IMR-90 (cell line): ENCODE results near the gene TMEM129. TPM values are rescaled to one million over a fixed set of nuclear protein-coding genes. Genes with fewer than 3 reads are reported as not detected.

Experiments used
- ATAC-seq: fragments of 200-7000 bp; cut with Tn5 transposase; 2 replicates; pipeline ENCODE4 v1.9.1; 2020; ENCODE audit warnings: low read depth, mild to moderate bottlenecking, moderate library complexity
- BruUV-seq: library from RNA; stranded (reverse); fragments of 400-500 nt; replicated peaks from 2 replicates; lab custom pipeline; 2021; lab: Mats Ljungman, UMichigan
- CTCF ChIA-PET: fragments of 300-600 bp; formaldehyde crosslinking; extraction: SDS; loops from one replicate; lab custom pipeline; 2021; ENCODE audit warnings: antibody characterized with exemption; lab: Yijun Ruan, JAX
- POLR2A ChIA-PET: fragments of 300-600 bp; sonication (Branson Sonifier 250); formaldehyde crosslinking; loops from one replicate; lab custom pipeline; 2022; ENCODE audit warnings: antibody characterized with exemption; ENCODE audit not compliant: unreplicated experiment; lab: Charles Lee
- DNase-seq: peaks from one replicate; pipeline ENCODE4 v3.0.0; 2013
- H2AFZ ChIP-seq: replicated peaks from 2 replicates; pipeline ENCODE3; 2013; ENCODE audit warnings: low read length, mild to moderate bottlenecking; ENCODE audit not compliant: poor library complexity
- H2AK5ac ChIP-seq: 2 replicates; pipeline ENCODE4 v1.6.1; 2013; ENCODE audit warnings: low read depth, low read length, inconsistent platforms
- H2AK9ac ChIP-seq: replicated peaks from 2 replicates; pipeline ENCODE3; 2013; ENCODE audit warnings: mild to moderate bottlenecking, low read depth, low read length, moderate library complexity; ENCODE audit not compliant: poor library complexity
- H2BK120ac ChIP-seq: 2 replicates; pipeline ENCODE4 v1.6.1; 2013; ENCODE audit warnings: low read depth, low read length, inconsistent platforms
- H2BK15ac ChIP-seq: 3 replicates; pipeline ENCODE4 v1.6.1; 2013; ENCODE audit warnings: low read depth, low read length, inconsistent platforms
- H2BK20ac ChIP-seq: 2 replicates; pipeline ENCODE4 v1.6.1; 2013; ENCODE audit warnings: low read depth, mild to moderate bottlenecking, inconsistent platforms, low read length, moderate library complexity
- H2BK5ac ChIP-seq: 2 replicates; pipeline ENCODE4 v1.6.1; 2013; ENCODE audit warnings: mild to moderate bottlenecking, low read depth, low read length, inconsistent platforms; ENCODE audit not compliant: poor library complexity, severe bottlenecking
- H3K14ac ChIP-seq: replicated peaks from 2 replicates; pipeline ENCODE4 v1.6.1; 2013; ENCODE audit warnings: low read depth, low read length, inconsistent platforms
- H3K18ac ChIP-seq: 2 replicates; pipeline ENCODE4 v1.6.1; 2013; ENCODE audit warnings: low read depth, low read length, control low read depth
- H3K23ac ChIP-seq: 2 replicates; pipeline ENCODE4 v1.6.1; 2013; ENCODE audit warnings: low read depth, low read length, inconsistent platforms
- H3K27ac ChIP-seq: 2 replicates; pipeline ENCODE4 v1.5.1; 2013; ENCODE audit warnings: mild to moderate bottlenecking, control low read depth, low read length; ENCODE audit not compliant: insufficient read depth
- H3K27me3 ChIP-seq: 2 replicates; pipeline ENCODE4 v1.6.1; 2013; ENCODE audit warnings: low read length; ENCODE audit not compliant: control insufficient read depth, insufficient read depth
- H3K36me3 ChIP-seq: 2 replicates; pipeline ENCODE4 v1.6.1; 2013; ENCODE audit warnings: low read length, mixed read lengths; ENCODE audit not compliant: control insufficient read depth, insufficient read depth
- H3K4ac ChIP-seq: 2 replicates; pipeline ENCODE4 v1.6.1; 2013; ENCODE audit warnings: low read depth, low read length, inconsistent platforms
- H3K4me1 ChIP-seq: 2 replicates; pipeline ENCODE4 v1.6.1; 2013; ENCODE audit warnings: low read length, mixed read lengths; ENCODE audit not compliant: control insufficient read depth, insufficient read depth
- H3K4me2 ChIP-seq: 2 replicates; pipeline ENCODE4 v1.6.1; 2013; ENCODE audit warnings: low read depth, mild to moderate bottlenecking, control low read depth, low read length, moderate library complexity
- H3K4me3 ChIP-seq: 2 replicates; pipeline ENCODE4 v1.5.1; 2013; ENCODE audit warnings: low read depth, mild to moderate bottlenecking, control low read depth, low read length, moderate library complexity; ENCODE audit not compliant: insufficient read depth
- H3K56ac ChIP-seq: 2 replicates; pipeline ENCODE4 v1.6.1; 2013; ENCODE audit warnings: low read length, inconsistent platforms; ENCODE audit not compliant: insufficient read depth; ENCODE audit errors: extremely low read depth
- H3K79me1 ChIP-seq, 2 experiments: 2 replicates each; pipeline ENCODE4 v1.6.1; 2013; ENCODE audit warnings: low read length in 2 of 2, inconsistent platforms in 1 of 2, low read depth in 1 of 2
- H3K9ac ChIP-seq: 2 replicates; pipeline ENCODE4 v1.6.1; 2013; ENCODE audit warnings: low read depth, low read length, control low read depth
- H3K9me1 ChIP-seq: 2 replicates; pipeline ENCODE4 v1.6.1; 2013; ENCODE audit warnings: low read length, inconsistent platforms; ENCODE audit not compliant: insufficient read depth
- H3K9me3 ChIP-seq: 2 replicates; pipeline ENCODE4 v1.6.1; 2013; ENCODE audit warnings: low read length; ENCODE audit not compliant: control insufficient read depth, insufficient read depth
- H4K20me1 ChIP-seq: 2 replicates; pipeline ENCODE4 v1.6.1; 2013; ENCODE audit warnings: low read length, inconsistent platforms; ENCODE audit not compliant: insufficient read depth
- H4K5ac ChIP-seq: 2 replicates; pipeline ENCODE4 v1.6.1; 2013; ENCODE audit warnings: mild to moderate bottlenecking, low read depth, low read length, control low read depth
- H4K8ac ChIP-seq, 2 experiments: 2 replicates each; pipeline ENCODE4 v1.6.1; 2013; ENCODE audit warnings: low read depth in 2 of 2, low read length in 2 of 2, control low read depth in 1 of 2, inconsistent platforms in 1 of 2
- H4K91ac ChIP-seq: 2 replicates; pipeline ENCODE4 v1.6.1; 2013; ENCODE audit warnings: low read depth, low read length, inconsistent platforms; ENCODE audit not compliant: insufficient read depth
- MAFK ChIP-seq: IDR thresholded peaks from 2 replicates; pipeline ENCODE4 v1.6.1; 2012; ENCODE audit warnings: low read depth, low read length, improper control_type of control experiment
- NFE2L2 ChIP-seq: fragments of 150-350 bp; IDR thresholded peaks from 2 replicates; pipeline ENCODE4 v1.6.1; 2016; ENCODE audit warnings: low read depth, mild to moderate bottlenecking, low read length
- WGBS, 2 experiments: methylation state at CpG; one replicate each; pipeline versions ENCODE4 v1.1.5 to v1.1.7; 2013; ENCODE audit warnings: missing lambda C conversion rate in 2 of 2; ENCODE audit not compliant: insufficient read length in 1 of 2; ENCODE audit errors: extremely low coverage in 2 of 2; 5-methylcytosine and 5-hydroxymethylcytosine counted together
- dilution Hi-C: fragments of 300-500 bp; cut with HindIII; formaldehyde crosslinking; loops from one replicate; pipeline ENCODE4 v1.14.3; 2018; ENCODE audit warnings: low sequenced_read_pairs; ENCODE audit not compliant: unreplicated experiment
- in situ Hi-C: fragments of 300-500 bp; cut with MboI; formaldehyde crosslinking; loops from 3 replicates; pipeline ENCODE4 v1.14.3; 2019; ENCODE audit warnings: low sequenced_read_pairs, inconsistent platforms, mixed read lengths
- intact Hi-C: fragments of 100-400 bp; cut with micrococcal nuclease; formaldehyde crosslinking; loops from 2 replicates; pipeline ENCODE4 v1.10.0; 2022
- polyA plus RNA-seq, 3 experiments: library from polyadenylated mRNA; depleted of rRNA; stranded (reverse); fragments of >200 nt; gene quantifications; 2 replicates each; pipeline ENCODE4 v1.2.3, GENCODE V29; 2012; ENCODE audit warnings: low replicate concordance in 1 of 3
- total RNA-seq: library from RNA; depleted of rRNA; stranded (reverse); fragments of >200 nt; gene quantifications from 2 replicates; pipeline ENCODE4 v1.2.3, GENCODE V29; 2012

The TMEM129 gene
- total and polyA plus RNA-seq, 2 of the 4 experiments (the other 2 are of a cell fraction), result 6.6 to 26.6 TPM

DNA sequence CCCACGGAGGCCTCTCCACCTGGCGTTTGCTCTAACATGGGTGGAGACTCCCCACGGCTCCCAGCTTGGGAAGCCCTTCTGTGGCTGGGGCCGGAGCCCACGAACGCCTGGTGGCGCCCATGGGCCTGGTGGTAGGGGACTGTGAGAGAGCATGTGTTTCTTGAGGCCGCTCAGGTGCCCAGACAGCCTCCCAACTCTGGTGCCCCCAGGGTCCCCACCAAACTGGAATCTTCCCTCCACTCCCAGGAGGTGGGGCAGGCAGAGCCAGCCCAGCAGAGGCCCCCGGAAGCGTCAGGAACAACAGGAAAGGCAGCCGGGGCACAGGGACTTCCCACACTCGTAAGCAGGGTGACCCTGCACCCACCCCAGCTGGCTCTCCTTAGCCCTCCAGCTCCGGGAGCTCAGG, 38.7 kb upstream of the TMEM129 start:
- Histone ChIP-seq H3K79me1 (no peaks in the 10 kb centered on the region), H4K8ac (no peak overlapping the region), H3K4me1 (peaks cover 4% of the 10 kb centered on the region; the same call in 1 of the 2 replicates), H4K20me1 (no peaks in the 10 kb centered on the region), H3K9me1 (no peaks in the 10 kb centered on the region), H3K4me3 (no peak overlapping the region), H2AFZ (peak overlapping the region; percentile 32), H3K27me3 (no peaks in the 10 kb centered on the region; the same call in 1 of the 2 replicates), H3K4me2 (no peak overlapping the region), H4K91ac (no peak overlapping the region), H3K36me3 (no peaks in the 10 kb centered on the region), H3K14ac (no peak overlapping the region), H2BK15ac (no peak overlapping the region), H3K9ac (no peak overlapping the region), H3K4ac (no peak overlapping the region), H3K23ac (no peak overlapping the region), H2BK5ac (no peak overlapping the region), H2AK5ac (no peak overlapping the region), H2BK120ac (no peak overlapping the region), H3K9me3 (no peaks in the 10 kb centered on the region), H3K56ac (no peak overlapping the region), H2BK20ac (no peak overlapping the region), H3K18ac (no peak overlapping the region), H4K5ac (no peak overlapping the region), H2AK9ac (no peak overlapping the region), H3K27ac (no peak overlapping the region)
- no TSS peak for BruUV-seq
- no peak for ATAC-seq
- dilution Hi-C loops (no loop called here), intact Hi-C loops (no loop called here), in situ Hi-C loops (no loop called here)
- TF ChIP-seq NFE2L2 (no peak), MAFK (no peak)
- CTCF ChIA-PET, result no interaction called here
- no peak for DNase-seq
- POLR2A ChIA-PET, result no interaction called here
- WGBS, 2 experiments, result no CpG with 5 or more reads among the region's 13 CpGs
